GM23338 (cell line): Measurements from ENCODE around the gene LASP1NB.

Source experiments
- EZH2 ChIP-seq: fragments of 200-600 bp; sonication (generic); IDR thresholded peaks from one replicate; pipeline ENCODE4 v1.8.0; 2017; ENCODE audit warnings: antibody characterized with exemption, mild to moderate bottlenecking, low read depth; ENCODE audit not compliant: unreplicated experiment
- EZH2phosphoT487 ChIP-seq: fragments of 200-600 bp; sonication (generic); IDR thresholded peaks from one replicate; pipeline ENCODE4 v1.8.1; 2018; ENCODE audit warnings: antibody characterized with exemption; ENCODE audit not compliant: unreplicated experiment
- JUNB ChIP-seq: IDR thresholded peaks from one replicate; pipeline ENCODE4 v1.6.1; 2016; ENCODE audit warnings: antibody characterized with exemption; ENCODE audit not compliant: unreplicated experiment
- POLR2AphosphoS5 ChIP-seq: IDR thresholded peaks from 2 replicates; pipeline ENCODE4 v1.6.1; 2016; ENCODE audit warnings: antibody characterized with exemption, low read depth
- TF ChIP-seq, protein P1 (sequence below), 2 experiments: fragments of 200-600 bp in 1 of 2; sonication (generic) in 1 of 2; conservative IDR thresholded peaks; 2 replicates each; pipeline versions ENCODE4 v1.5.1 to v1.6.1; 2016 to 2017; ENCODE audit warnings: antibody characterized with exemption in 2 of 2, low read depth in 2 of 2, mild to moderate bottlenecking in 2 of 2, moderate library complexity in 1 of 2
- TF ChIP-seq, protein P2 (sequence below): IDR thresholded peaks from one replicate; pipeline ENCODE4 v1.6.1; 2018; ENCODE audit warnings: antibody characterized with exemption; ENCODE audit not compliant: unreplicated experiment

DNA sequence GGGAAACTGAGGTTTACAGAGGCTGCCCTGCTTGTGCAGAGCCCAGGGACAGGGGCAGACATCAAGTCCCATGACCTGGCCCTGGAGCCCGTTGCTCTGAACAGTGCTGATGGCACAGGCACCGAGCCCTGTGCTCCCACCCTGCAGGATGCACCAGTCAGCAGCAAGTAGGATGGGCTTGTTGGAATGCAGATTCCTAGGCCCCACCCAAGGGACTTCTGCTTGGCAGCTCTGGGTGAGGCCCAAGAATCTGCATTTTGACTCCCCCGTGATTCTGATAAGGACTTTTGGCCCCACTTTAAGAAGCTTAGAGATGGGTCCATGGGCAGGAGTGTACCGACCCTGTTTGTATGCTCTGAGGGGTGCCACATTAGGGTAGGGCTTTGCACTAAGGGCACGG is 32.3 kb upstream of the LASP1NB start:
- TF ChIP-seq, protein P1, sequence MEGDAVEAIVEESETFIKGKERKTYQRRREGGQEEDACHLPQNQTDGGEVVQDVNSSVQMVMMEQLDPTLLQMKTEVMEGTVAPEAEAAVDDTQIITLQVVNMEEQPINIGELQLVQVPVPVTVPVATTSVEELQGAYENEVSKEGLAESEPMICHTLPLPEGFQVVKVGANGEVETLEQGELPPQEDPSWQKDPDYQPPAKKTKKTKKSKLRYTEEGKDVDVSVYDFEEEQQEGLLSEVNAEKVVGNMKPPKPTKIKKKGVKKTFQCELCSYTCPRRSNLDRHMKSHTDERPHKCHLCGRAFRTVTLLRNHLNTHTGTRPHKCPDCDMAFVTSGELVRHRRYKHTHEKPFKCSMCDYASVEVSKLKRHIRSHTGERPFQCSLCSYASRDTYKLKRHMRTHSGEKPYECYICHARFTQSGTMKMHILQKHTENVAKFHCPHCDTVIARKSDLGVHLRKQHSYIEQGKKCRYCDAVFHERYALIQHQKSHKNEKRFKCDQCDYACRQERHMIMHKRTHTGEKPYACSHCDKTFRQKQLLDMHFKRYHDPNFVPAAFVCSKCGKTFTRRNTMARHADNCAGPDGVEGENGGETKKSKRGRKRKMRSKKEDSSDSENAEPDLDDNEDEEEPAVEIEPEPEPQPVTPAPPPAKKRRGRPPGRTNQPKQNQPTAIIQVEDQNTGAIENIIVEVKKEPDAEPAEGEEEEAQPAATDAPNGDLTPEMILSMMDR (conservative IDR thresholded peaks at IDR 0.05; ENCODE audit: low read depth in 2 of 2) = no peak
- TF ChIP-seq POLR2AphosphoS5 = no peak
- no peak for TF ChIP-seq EZH2
- no peak for TF ChIP-seq JUNB
- TF ChIP-seq, protein P2, sequence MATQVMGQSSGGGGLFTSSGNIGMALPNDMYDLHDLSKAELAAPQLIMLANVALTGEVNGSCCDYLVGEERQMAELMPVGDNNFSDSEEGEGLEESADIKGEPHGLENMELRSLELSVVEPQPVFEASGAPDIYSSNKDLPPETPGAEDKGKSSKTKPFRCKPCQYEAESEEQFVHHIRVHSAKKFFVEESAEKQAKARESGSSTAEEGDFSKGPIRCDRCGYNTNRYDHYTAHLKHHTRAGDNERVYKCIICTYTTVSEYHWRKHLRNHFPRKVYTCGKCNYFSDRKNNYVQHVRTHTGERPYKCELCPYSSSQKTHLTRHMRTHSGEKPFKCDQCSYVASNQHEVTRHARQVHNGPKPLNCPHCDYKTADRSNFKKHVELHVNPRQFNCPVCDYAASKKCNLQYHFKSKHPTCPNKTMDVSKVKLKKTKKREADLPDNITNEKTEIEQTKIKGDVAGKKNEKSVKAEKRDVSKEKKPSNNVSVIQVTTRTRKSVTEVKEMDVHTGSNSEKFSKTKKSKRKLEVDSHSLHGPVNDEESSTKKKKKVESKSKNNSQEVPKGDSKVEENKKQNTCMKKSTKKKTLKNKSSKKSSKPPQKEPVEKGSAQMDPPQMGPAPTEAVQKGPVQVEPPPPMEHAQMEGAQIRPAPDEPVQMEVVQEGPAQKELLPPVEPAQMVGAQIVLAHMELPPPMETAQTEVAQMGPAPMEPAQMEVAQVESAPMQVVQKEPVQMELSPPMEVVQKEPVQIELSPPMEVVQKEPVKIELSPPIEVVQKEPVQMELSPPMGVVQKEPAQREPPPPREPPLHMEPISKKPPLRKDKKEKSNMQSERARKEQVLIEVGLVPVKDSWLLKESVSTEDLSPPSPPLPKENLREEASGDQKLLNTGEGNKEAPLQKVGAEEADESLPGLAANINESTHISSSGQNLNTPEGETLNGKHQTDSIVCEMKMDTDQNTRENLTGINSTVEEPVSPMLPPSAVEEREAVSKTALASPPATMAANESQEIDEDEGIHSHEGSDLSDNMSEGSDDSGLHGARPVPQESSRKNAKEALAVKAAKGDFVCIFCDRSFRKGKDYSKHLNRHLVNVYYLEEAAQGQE = no peak
- TF ChIP-seq EZH2phosphoT487 = no peak
